Endothelial cell of umbilical vein (primary cell): ENCODE data around the gene OR9K2. TPM values are rescaled to one million over a fixed set of nuclear protein-coding genes. Genes with fewer than 3 reads are reported as not detected.

Experiments
- BruUV-seq: library from RNA; stranded (reverse); fragments of 400-500 nt; replicated peaks from 2 replicates; lab custom pipeline; 2021; lab: Mats Ljungman, UMichigan
- CTCF ChIA-PET: fragments of 300-600, 350-600 bp; sonication (Branson Sonifier 250); formaldehyde crosslinking; loops from one replicate; lab custom pipeline; 2021; ENCODE audit warnings: antibody characterized with exemption, inconsistent platforms; lab: Charles Lee
- POLR2A ChIA-PET: fragments of 300-600, 350-600 bp; sonication (Branson Sonifier 250); formaldehyde crosslinking; loops from one replicate; lab custom pipeline; 2021; ENCODE audit warnings: antibody characterized with exemption, inconsistent platforms; lab: Charles Lee
- DNase-seq: peaks from one replicate; pipeline ENCODE4 v3.0.0-alpha.2; 2011; ENCODE audit warnings: low read depth, low spot score
- FAIRE-seq: peaks from 2 replicates; lab custom pipeline; 2011; peaks lifted over from hg19 to GRCh38; lab: Jason Lieb, UNC
- H2AFZ ChIP-seq: 2 replicates; pipeline ENCODE4 v1.6.0; 2012; ENCODE audit warnings: low read depth, low read length, control low read depth, inconsistent platforms
- H3K27ac ChIP-seq: 2 replicates; pipeline ENCODE4 v1.5.1; 2011; ENCODE audit warnings: low read depth, mild to moderate bottlenecking, control low read depth, low read length, moderate library complexity; ENCODE audit not compliant: insufficient read depth
- H3K27me3 ChIP-seq, 2 experiments: 2 replicates each; pipeline versions ENCODE4 v1.6.0 to v1.6.1; 2011; ENCODE audit warnings: low read length in 2 of 2, mixed read lengths in 1 of 2; ENCODE audit not compliant: control insufficient read depth in 2 of 2, insufficient read depth in 2 of 2
- H3K36me3 ChIP-seq, 2 experiments: 2 replicates in 1 of 2; 3 replicates in 1 of 2; pipeline ENCODE4 v1.5.1; 2011; ENCODE audit warnings: low read length in 2 of 2, mild to moderate bottlenecking in 1 of 2, moderate library complexity in 1 of 2; ENCODE audit not compliant: control insufficient read depth in 2 of 2, insufficient read depth in 2 of 2; ENCODE audit errors: extremely low read depth in 1 of 2
- H3K4me1 ChIP-seq: 3 replicates; pipeline ENCODE4 v1.5.1; 2011; ENCODE audit warnings: mild to moderate bottlenecking, low read length; ENCODE audit not compliant: control insufficient read depth, insufficient read depth; ENCODE audit errors: extremely low read depth
- H3K4me2 ChIP-seq: 2 replicates; pipeline ENCODE4 v1.6.1; 2011; ENCODE audit warnings: low read length, control low read depth, mixed read lengths; ENCODE audit not compliant: insufficient read depth
- H3K4me3 ChIP-seq, 3 experiments: fragments of 200-600 bp in 1 of 3; sonication (generic), shearing (Covaris generic) in 1 of 3; replicated peaks in 1 of 3; 2 replicates each; pipeline ENCODE4 v1.5.1; 2011 to 2016; ENCODE audit warnings: control low read depth in 3 of 3, low read length in 3 of 3, mild to moderate bottlenecking in 2 of 3, inconsistent platforms in 1 of 3, low read depth in 1 of 3, moderate library complexity in 1 of 3; ENCODE audit not compliant: insufficient read depth in 1 of 3
- H3K79me2 ChIP-seq: 2 replicates; pipeline ENCODE4 v1.6.0; 2012; ENCODE audit warnings: low read length, inconsistent platforms; ENCODE audit not compliant: control insufficient read depth, insufficient read depth
- H3K9ac ChIP-seq: replicated peaks from 2 replicates; pipeline ENCODE3; 2011; ENCODE audit warnings: low read length, control low read depth; ENCODE audit not compliant: insufficient read depth; ENCODE audit errors: extremely low read depth
- H3K9me1 ChIP-seq: replicated peaks from 3 replicates; pipeline ENCODE4 v1.6.0; 2011; ENCODE audit warnings: mild to moderate bottlenecking, low read length; ENCODE audit not compliant: control insufficient read depth, insufficient read depth; ENCODE audit errors: extremely low read depth
- H3K9me3 ChIP-seq: replicated peaks from 2 replicates; pipeline ENCODE4 v1.5.1; 2012; ENCODE audit warnings: low read length, inconsistent platforms; ENCODE audit not compliant: control insufficient read depth, insufficient read depth
- H4K20me1 ChIP-seq: replicated peaks from 2 replicates; pipeline ENCODE3; 2011; ENCODE audit warnings: mild to moderate bottlenecking, low read length; ENCODE audit not compliant: control insufficient read depth, insufficient read depth; ENCODE audit errors: extremely low read depth
- CTCF ChIP-seq, 2 donors: IDR thresholded peaks; 1 replicate in 1 of 2; 2 replicates in 1 of 2; pipeline ENCODE4 v1.5.1; 2011; ENCODE audit warnings: low read length in 2 of 2, mild to moderate bottlenecking in 2 of 2, moderate library complexity in 2 of 2, control low read depth in 1 of 2, inconsistent platforms in 1 of 2, low read depth in 1 of 2; ENCODE audit not compliant: insufficient read depth in 1 of 2; ENCODE audit errors: extremely low read depth in 1 of 2
- EZH2 ChIP-seq: IDR thresholded peaks from 2 replicates; pipeline ENCODE4 v1.6.1; 2012; ENCODE audit warnings: borderline replicate concordance, low read depth, mild to moderate bottlenecking, moderate library complexity, low read length, inconsistent platforms; ENCODE audit not compliant: severe bottlenecking
- FOS ChIP-seq: IDR thresholded peaks from 2 replicates; pipeline ENCODE4 v1.6.1; 2011; ENCODE audit warnings: mild to moderate bottlenecking, low read length, moderate library complexity, borderline replicate concordance; ENCODE audit not compliant: insufficient read depth
- GATA2 ChIP-seq: IDR thresholded peaks from 2 replicates; pipeline ENCODE4 v1.7.0; 2011; ENCODE audit warnings: low read depth, mild to moderate bottlenecking, moderate library complexity, mixed read lengths, low read length; ENCODE audit not compliant: insufficient read length, insufficient read depth
- JUN ChIP-seq: IDR thresholded peaks from 2 replicates; pipeline ENCODE4 v1.6.1; 2011; ENCODE audit warnings: borderline replicate concordance, low read depth; ENCODE audit not compliant: insufficient read length, insufficient read depth
- MAX ChIP-seq: IDR thresholded peaks from 2 replicates; pipeline ENCODE4 v1.6.1; 2011; ENCODE audit not compliant: insufficient read depth, insufficient read length
- MYC ChIP-seq: IDR thresholded peaks from one replicate; pipeline ENCODE4 v1.6.1; 2011; ENCODE audit warnings: mild to moderate bottlenecking, low read depth, low read length
- POLR2A ChIP-seq: IDR thresholded peaks from 2 replicates; pipeline ENCODE4 v1.6.1; 2012; ENCODE audit warnings: low read depth, mild to moderate bottlenecking, control low read depth, low read length
- POLR2AphosphoS5 ChIP-seq: IDR thresholded peaks from 2 replicates; pipeline ENCODE4 v1.6.1; 2012; ENCODE audit warnings: low read depth, mild to moderate bottlenecking, control low read depth, low read length, moderate library complexity; ENCODE audit not compliant: insufficient read depth
- dilution Hi-C: fragments of 300-500 bp; cut with MboI; formaldehyde crosslinking; loops from one replicate; pipeline ENCODE4 v1.15.0; 2019; ENCODE audit warnings: low sequenced_read_pairs; ENCODE audit not compliant: extremely low pct_ligation_motif_present
- intact Hi-C: fragments of 100-400 bp; cut with micrococcal nuclease; formaldehyde crosslinking; loops from one replicate; pipeline ENCODE4 v1.10.0; 2022
- polyA plus RNA-seq, 4 experiments: library from polyadenylated mRNA; depleted of rRNA in 3 of 4; stranded (reverse) in 3 of 4; unstranded in 1 of 4; fragments of >200 nt; gene quantifications; 2 replicates each; pipeline versions ENCODE4 v1.2.1 to v1.2.3, GENCODE V29; 2011 to 2012; ENCODE audit warnings: missing spikeins in 1 of 4
- total RNA-seq: library from RNA; stranded (reverse); gene quantifications from 2 replicates; pipeline ENCODE4 v1.2.3, GENCODE V29; 2021

The OR9K2 gene
- total and polyA plus RNA-seq, 2 donors (not counting 3 experiments of a cell fraction or from before 2014, with no cell fraction given) = not detected

GRCh38 chr12:55112378-55112875, 13.8 kb upstream of the OR9K2 start:
- no peak overlapping the region for H3K4me2 ChIP-seq
- no peak overlapping the region for H3K27ac ChIP-seq
- H3K4me1 ChIP-seq = no peaks in the 10 kb centered on the region
- no peaks in the 10 kb centered on the region for H3K27me3 ChIP-seq
- H3K36me3 ChIP-seq = no peaks in the 10 kb centered on the region
- FAIRE-seq (no peak), DNase-seq (no peak)
- CTCF ChIA-PET = no interaction called here
- TF ChIP-seq FOS (no peak), GATA2 (no peak), CTCF (IDR thresholded peaks at IDR 0.05; ENCODE audit: extremely low read depth in 1 of 2, insufficient read depth in 1 of 2, low read depth in 1 of 2, low read length in 2 of 2) (no peak), POLR2AphosphoS5 (no peak)
- no peaks in the 10 kb centered on the region for H3K79me2 ChIP-seq
- H3K9me3 ChIP-seq = no peaks in the 10 kb centered on the region
- intact Hi-C loops = no loop called here
- no peaks in the 10 kb centered on the region for H3K9me1 ChIP-seq
- H3K4me3 ChIP-seq = no peak overlapping the region
- POLR2A ChIA-PET = no interaction called here
- no peak overlapping the region for H3K9ac ChIP-seq
- H4K20me1 ChIP-seq = no peaks in the 10 kb centered on the region
- no peak overlapping the region for H2AFZ ChIP-seq
- dilution Hi-C loops = no loop called here
- no TSS peak for BruUV-seq

GRCh38 chr12:55116152-55116551, 10.1 kb upstream of the OR9K2 start:
- intact Hi-C loops = no loop called here

More at GRCh38 chr12:55116152-55116551, 10.1 kb upstream of the OR9K2 start:
- Histone ChIP-seq H3K36me3 (no peaks in the 10 kb centered on the region), H3K4me3 (no peak overlapping the region), H2AFZ (no peak overlapping the region), H3K27me3 (no peaks in the 10 kb centered on the region), H3K9me1 (no peaks in the 10 kb centered on the region), H3K9ac (no peak overlapping the region), H3K27ac (no peak overlapping the region), H4K20me1 (no peaks in the 10 kb centered on the region), H3K9me3 (no peaks in the 10 kb centered on the region), H3K4me1 (no peaks in the 10 kb centered on the region), H3K79me2 (no peaks in the 10 kb centered on the region), H3K4me2 (no peak overlapping the region)
- ChIA-PET POLR2A (no interaction called here), CTCF (no interaction called here)
- DNase-seq = no peak
- TF ChIP-seq JUN (no peak), EZH2 (no peak), MAX (no peak), POLR2AphosphoS5 (no peak), FOS (no peak), POLR2A (no peak), CTCF (IDR thresholded peaks at IDR 0.05; ENCODE audit: extremely low read depth in 1 of 2, insufficient read depth in 1 of 2, low read depth in 1 of 2, low read length in 2 of 2) (no peak), GATA2 (no peak), MYC (no peak)
- no peak for FAIRE-seq
- no TSS peak for BruUV-seq
- dilution Hi-C loops = no loop called here
